Stomach (tissue), 9 donors: ENCODE data around the gene RTN4RL1. TPM values are rescaled to one million over a fixed set of nuclear protein-coding genes. Genes with fewer than 3 reads are reported as not detected.

Source experiments
- DNase-seq, 2 donors: peaks; one replicate each; pipeline versions ENCODE4 v3.0.0 to v3.0.0-alpha.2; 2013 to 2019
- H3K27ac ChIP-seq, 5 donors: fragments of 200-600 bp in 4 of 5; sonication (generic) in 4 of 5; one replicate each; pipeline ENCODE4 v1.5.1; 2013 to 2019; ENCODE audit warnings: mild to moderate bottlenecking in 1 of 5, moderate library complexity in 1 of 5
- H3K27me3 ChIP-seq, 3 donors: fragments of 200-600 bp; sonication (generic); one replicate each; pipeline ENCODE4 v1.5.1; 2017 to 2019; ENCODE audit warnings: mixed run types in 1 of 3
- H3K36me3 ChIP-seq, 4 donors: fragments of 200-600 bp; sonication (generic); 1 replicate in 3 of 4; 2 replicates in 1 of 4; pipeline ENCODE4 v1.5.1; 2016 to 2019
- H3K4me1 ChIP-seq, 4 donors: fragments of 200-600 bp; sonication (generic); one replicate each; pipeline ENCODE4 v1.5.1; 2016 to 2019
- H3K4me3 ChIP-seq, 4 donors: fragments of 200-600 bp; sonication (generic) in 3 of 4; one replicate each; pipeline ENCODE4 v1.5.1; 2016 to 2019; ENCODE audit warnings: mild to moderate bottlenecking in 1 of 4
- H3K9me3 ChIP-seq, 4 donors: fragments of 200-600 bp; sonication (generic); one replicate each; pipeline ENCODE4 v1.5.1; 2016 to 2019
- CTCF ChIP-seq, 7 experiments: fragments of 450-650 bp in 4 of 7; fragments of 200-600 bp in 3 of 7; sonication (generic) in 3 of 7; IDR thresholded peaks; one replicate each; pipeline ENCODE4 v1.5.1; 2016 to 2019; ENCODE audit warnings: antibody characterized with exemption in 7 of 7, control low read depth in 2 of 7, mild to moderate bottlenecking in 1 of 7
- EP300 ChIP-seq: sonication (generic); formaldehyde crosslinking; IDR thresholded peaks from one replicate; pipeline ENCODE4 v1.6.1; 2017; ENCODE audit warnings: antibody characterized with exemption
- POLR2A ChIP-seq, 4 donors: fragments of 450-650 bp; IDR thresholded peaks; one replicate each; pipeline ENCODE4 v1.6.1; 2016; ENCODE audit warnings: antibody characterized with exemption in 4 of 4, control low read depth in 2 of 4, mild to moderate bottlenecking in 1 of 4, moderate library complexity in 1 of 4
- POLR2AphosphoS5 ChIP-seq, 3 donors: sonication (generic); formaldehyde crosslinking; IDR thresholded peaks; one replicate each; pipeline ENCODE4 v1.6.1; 2016; ENCODE audit warnings: antibody characterized with exemption in 3 of 3
- WGBS, 5 donors: extraction: QIAGEN DNeasy Blood & Tissue Kit in 3 of 5; methylation state at CpG; one replicate each; pipeline versions ENCODE4 v1.1.5 to v1.1.7; 2013 to 2018; 5-methylcytosine and 5-hydroxymethylcytosine counted together
- intact Hi-C: fragments of 100-400 bp; cut with DNase I; formaldehyde crosslinking; loops from one replicate; pipeline ENCODE4 v1.15.1; 2023; ENCODE audit warnings: low total_unique reads
- polyA plus RNA-seq, 3 donors: library from polyadenylated mRNA; stranded (reverse); fragments of 200-250 nt; gene quantifications; one replicate each; pipeline ENCODE4 v1.2.3, GENCODE V29; 2013
- total RNA-seq, 5 donors: library from RNA; depleted of rRNA; stranded (reverse); fragments of >200 nt; gene quantifications; one replicate each; pipeline versions ENCODE4 v1.1.0 to v1.2.3, GENCODE V29; 2014 to 2016
- donor health status: healthy with polysubstance abuse.
- donor health status: Bipolar disorder and iron deficiency.
- donor health status: healthy.

Gene RTN4RL1
- total and polyA plus RNA-seq, 8 donors = 0.50 to 0.92 (median 0.72) TPM; not detected in 4

DNA sequence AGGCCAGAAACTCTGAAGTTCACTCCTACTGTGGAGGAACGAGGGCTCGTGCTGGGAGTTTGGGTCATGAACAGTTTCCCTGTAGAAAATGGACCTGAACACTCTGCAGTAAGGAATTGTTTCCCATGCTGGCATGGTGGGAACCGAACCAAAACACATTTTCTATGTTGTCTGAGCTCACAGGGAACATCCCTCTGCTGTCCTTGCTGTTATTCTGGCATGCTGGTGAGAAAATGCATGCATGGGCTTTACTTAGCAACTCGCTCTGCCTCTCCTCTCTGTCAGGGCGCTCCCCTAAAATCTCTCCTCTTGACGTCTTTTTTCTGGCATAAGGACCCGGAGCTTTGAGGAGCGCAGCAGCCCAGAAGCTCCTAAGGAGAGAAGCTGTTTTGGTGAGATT is 5.4 kb downstream of the RTN4RL1 start:
- 76 to 88% (median 78%) methylated on average over 8 of the region's 8 CpGs for whole genome bisulfite sequencing, 5 donors
- no peak for DNase-seq
- intact Hi-C loops = no loop called here
- TF ChIP-seq EP300 = no peak
- H3K4me3 ChIP-seq = no peak overlapping the region
- peaks cover 0 to 74% (median 22%) of the 10 kb centered on the region in 3 donors for H3K27me3 ChIP-seq
- no peaks in the 10 kb centered on the region for H3K36me3 ChIP-seq
- H3K27ac ChIP-seq = no peak overlapping the region
- H3K9me3 ChIP-seq = no peaks in the 10 kb centered on the region
- peaks cover 12 to 21% (median 19%) of the 10 kb centered on the region in 4 donors for H3K4me1 ChIP-seq

- intact Hi-C loops = no loop called here
- TF ChIP-seq CTCF (IDR thresholded peaks at IDR 0.05) (no peak), POLR2A (IDR thresholded peaks at IDR 0.05) (no peak), POLR2AphosphoS5 (IDR thresholded peaks at IDR 0.05) (no peak), EP300 (no peak)
- DNase-seq = no peak
- peaks cover 0 to 66% (median 13%) of the 10 kb centered on the region in 3 donors for H3K27me3 ChIP-seq
- no peaks in the 10 kb centered on the region for H3K36me3 ChIP-seq
- no peak overlapping the region for H3K27ac ChIP-seq
- peaks cover 4 to 15% (median 11%) of the 10 kb centered on the region in 4 donors for H3K4me1 ChIP-seq
- no peak overlapping the region for H3K4me3 ChIP-seq
- H3K9me3 ChIP-seq = no peaks in the 10 kb centered on the region
- WGBS, 5 donors = 69 to 77% (median 74%) methylated on average over 24 of the region's 24 CpGs
These were observed 6.2 kb downstream of the RTN4RL1 start for GRCh38 chr17:2018716-2019510.

DNA sequence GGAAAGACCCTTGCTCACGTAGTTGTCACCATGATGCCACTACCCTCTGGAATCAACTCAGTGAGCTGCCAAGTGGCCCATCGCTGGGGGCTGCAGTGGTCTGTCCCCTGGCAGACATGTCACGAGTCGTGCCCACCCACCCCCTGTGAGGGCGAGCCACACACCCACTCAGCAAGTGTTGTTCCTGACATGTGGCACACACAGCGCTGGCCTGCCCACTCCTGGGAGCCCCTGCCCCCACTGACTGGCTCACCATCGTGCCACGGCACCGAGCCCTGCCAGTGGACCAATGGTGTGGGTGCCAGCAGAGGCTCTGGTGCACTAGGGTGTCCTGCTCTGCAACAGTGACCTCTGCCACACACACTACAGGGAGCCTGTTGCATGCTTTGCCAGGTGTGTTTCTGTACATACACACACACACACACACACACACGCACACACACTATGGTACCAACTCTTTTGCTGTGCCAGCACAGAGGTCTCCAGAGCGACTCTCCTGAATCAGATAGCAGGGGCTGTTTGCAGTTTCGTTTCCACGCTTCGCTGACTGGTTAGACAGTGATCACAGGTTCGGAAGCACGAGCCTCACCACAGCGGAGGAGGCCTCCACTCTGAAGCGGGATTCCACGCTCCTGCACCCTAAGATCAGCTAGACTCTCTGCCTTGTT is 7.7 kb downstream of the RTN4RL1 start:
- peaks cover 0 to 5% (median under 1%) of the 10 kb centered on the region in 4 donors for H3K4me1 ChIP-seq
- WGBS, 5 donors = 71 to 78% (median 73%) methylated on average over 15 to 19 of the region's 19 CpGs
- no peaks in the 10 kb centered on the region for H3K36me3 ChIP-seq
- H3K4me3 ChIP-seq = no peak overlapping the region
- no peaks in the 10 kb centered on the region for H3K9me3 ChIP-seq
- TF ChIP-seq CTCF (IDR thresholded peaks at IDR 0.05) (no peak), POLR2A (IDR thresholded peaks at IDR 0.05) (no peak), POLR2AphosphoS5 (IDR thresholded peaks at IDR 0.05) (no peak), EP300 (no peak)
- H3K27ac ChIP-seq = no peak overlapping the region
- intact Hi-C loops = no loop called here
- H3K27me3 ChIP-seq = peaks cover 0 to 51% (median 4%) of the 10 kb centered on the region in 3 donors
- DNase-seq = peak in 1 of 2 donors; percentile 38

- Histone ChIP-seq H3K9me3 (no peaks in the 10 kb centered on the region), H3K4me1 (peaks cover 0 to 14% (median 9%) of the 10 kb centered on the region in 4 donors), H3K27ac (no peak overlapping the region), H3K27me3 (peaks cover 0 to 45% (median 4%) of the 10 kb centered on the region in 3 donors), H3K4me3 (no peak overlapping the region), H3K36me3 (no peaks in the 10 kb centered on the region)
- 81 to 93% (median 92%) methylated on average over 19 to 20 of the region's 20 CpGs for WGBS, 5 donors
- no peak for TF ChIP-seq EP300
- no peak for TF ChIP-seq POLR2A (IDR thresholded peaks at IDR 0.05)
- TF ChIP-seq POLR2AphosphoS5 (IDR thresholded peaks at IDR 0.05) = no peak
- no peak for TF ChIP-seq CTCF (IDR thresholded peaks at IDR 0.05)
- no peak for DNase-seq
- intact Hi-C loops = no loop called here
These were observed 8.6 kb downstream of the RTN4RL1 start for GRCh38 chr17:2016494-2016893.
